Esophagus squamous epithelium (tissue), 4 donors: ENCODE data around the gene MGAT1.

Experiments
- CTCF ChIP-seq, 6 experiments: fragments of 450-650 bp in 4 of 6; fragments of 200-600 bp in 2 of 6; sonication (generic) in 2 of 6; IDR thresholded peaks; one replicate each; pipeline ENCODE4 v1.5.1; 2016 to 2019; ENCODE audit warnings: antibody characterized with exemption in 6 of 6, mild to moderate bottlenecking in 4 of 6, moderate library complexity in 4 of 6
- POLR2A ChIP-seq, 4 donors: fragments of 450-650 bp; IDR thresholded peaks; one replicate each; pipeline ENCODE4 v1.6.1; 2017; ENCODE audit warnings: antibody characterized with exemption in 4 of 4, mild to moderate bottlenecking in 4 of 4, moderate library complexity in 3 of 4

DNA sequence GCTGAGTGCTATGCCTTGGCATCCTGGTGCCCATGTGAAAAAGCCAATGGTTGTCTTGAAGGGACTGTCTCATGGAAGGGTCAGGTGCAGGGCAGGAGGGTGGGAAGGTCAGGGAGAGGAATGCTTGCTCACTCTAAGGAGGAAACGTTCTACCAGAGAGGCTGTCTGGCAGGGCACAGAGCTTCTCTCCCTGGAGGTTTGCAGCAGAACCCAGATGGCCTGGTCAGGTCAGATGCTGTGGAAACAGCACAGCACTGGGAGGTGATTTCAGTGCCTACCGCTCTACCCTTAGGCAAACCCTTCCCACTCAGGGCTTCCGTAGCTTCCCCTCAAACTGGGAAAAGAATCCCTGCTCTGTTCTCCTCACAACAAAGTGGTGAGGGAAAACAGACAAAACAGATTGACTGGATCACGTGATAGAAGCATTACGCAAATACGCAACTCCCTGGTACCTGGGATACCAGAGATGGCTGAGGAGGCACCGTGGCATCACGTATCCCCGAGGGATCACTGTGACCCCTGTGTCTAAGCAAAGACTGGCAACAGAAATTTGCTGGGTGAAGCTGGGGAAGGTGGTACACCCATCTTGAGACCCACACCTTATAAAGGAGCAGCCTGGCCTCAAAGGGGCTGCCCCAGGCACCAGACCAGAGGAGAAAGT is 3.9 kb upstream of the MGAT1 start:
- no peak for TF ChIP-seq CTCF (IDR thresholded peaks at IDR 0.05)
- peak in 1 of 4 donors; percentile 22 for TF ChIP-seq POLR2A (IDR thresholded peaks at IDR 0.05)
